ENCODE results near the gene UFD1.

- TF ChIP-seq MTF2 (CRISPR knock-in tag; IDR thresholded peaks at IDR 0.05; ENCODE audit: borderline replicate concordance) (no peak), HOXA5 (CRISPR knock-in tag; IDR thresholded peaks at IDR 0.05) (no peak), HNRNPK (IDR thresholded peaks at IDR 0.05; ENCODE audit: low read depth, low read length, poor library complexity, severe bottlenecking) (no peak), CTCF (CRISPR knock-in tag; IDR thresholded peaks at IDR 0.05) (no peak), SRSF9 (IDR thresholded peaks at IDR 0.05; ENCODE audit: borderline replicate concordance, insufficient read depth, low read depth, low read length, poor library complexity, severe bottlenecking) (no peak), ZNF577 (CRISPR knock-in tag; IDR thresholded peaks at IDR 0.05; ENCODE audit: borderline replicate concordance, low read depth) (no peak), SP1 (IDR thresholded peaks at IDR 0.05) (no peak), SP1 (CRISPR knock-in tag; IDR thresholded peaks at IDR 0.05) (no peak), ZFAT (CRISPR knock-in tag; conservative IDR thresholded peaks at IDR 0.05) (no peak), EP300 (IDR thresholded peaks at IDR 0.05; ENCODE audit: low read depth in 2 of 2, low read length in 2 of 2) (no peak), EP300 (CRISPR knock-in tag; IDR thresholded peaks at IDR 0.05; ENCODE audit: borderline replicate concordance) (no peak), HMGA1 (CRISPR knock-in tag; conservative IDR thresholded peaks at IDR 0.05) (no peak), ZNF326 (CRISPR knock-in tag; IDR thresholded peaks at IDR 0.05; ENCODE audit: borderline replicate concordance) (no peak), ZBTB1 (CRISPR knock-in tag; IDR thresholded peaks at IDR 0.05; ENCODE audit: borderline replicate concordance) (no peak)
- TF ChIP-seq, protein P1, sequence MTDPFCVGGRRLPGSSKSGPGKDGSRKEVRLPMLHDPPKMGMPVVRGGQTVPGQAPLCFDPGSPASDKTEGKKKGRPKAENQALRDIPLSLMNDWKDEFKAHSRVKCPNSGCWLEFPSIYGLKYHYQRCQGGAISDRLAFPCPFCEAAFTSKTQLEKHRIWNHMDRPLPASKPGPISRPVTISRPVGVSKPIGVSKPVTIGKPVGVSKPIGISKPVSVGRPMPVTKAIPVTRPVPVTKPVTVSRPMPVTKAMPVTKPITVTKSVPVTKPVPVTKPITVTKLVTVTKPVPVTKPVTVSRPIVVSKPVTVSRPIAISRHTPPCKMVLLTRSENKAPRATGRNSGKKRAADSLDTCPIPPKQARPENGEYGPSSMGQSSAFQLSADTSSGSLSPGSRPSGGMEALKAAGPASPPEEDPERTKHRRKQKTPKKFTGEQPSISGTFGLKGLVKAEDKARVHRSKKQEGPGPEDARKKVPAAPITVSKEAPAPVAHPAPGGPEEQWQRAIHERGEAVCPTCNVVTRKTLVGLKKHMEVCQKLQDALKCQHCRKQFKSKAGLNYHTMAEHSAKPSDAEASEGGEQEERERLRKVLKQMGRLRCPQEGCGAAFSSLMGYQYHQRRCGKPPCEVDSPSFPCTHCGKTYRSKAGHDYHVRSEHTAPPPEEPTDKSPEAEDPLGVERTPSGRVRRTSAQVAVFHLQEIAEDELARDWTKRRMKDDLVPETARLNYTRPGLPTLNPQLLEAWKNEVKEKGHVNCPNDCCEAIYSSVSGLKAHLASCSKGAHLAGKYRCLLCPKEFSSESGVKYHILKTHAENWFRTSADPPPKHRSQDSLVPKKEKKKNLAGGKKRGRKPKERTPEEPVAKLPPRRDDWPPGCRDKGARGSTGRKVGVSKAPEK (CRISPR knock-in tag; IDR thresholded peaks at IDR 0.05; ENCODE audit: borderline replicate concordance), result no peak
Observed at GRCh38 chr22:19509923-19510322, 30.9 kb upstream of the UFD1 start.

Data from HepG2 (cell line).